Panc1 (cell line): Measurements from ENCODE around the gene TREML4. TPM values are rescaled to one million over a fixed set of nuclear protein-coding genes. Genes with fewer than 3 reads are reported as not detected.

Source experiments
- ATAC-seq: fragments of 200-7000 bp; cut with Tn5 transposase; 2 replicates; pipeline ENCODE4 v1.9.1; 2020; ENCODE audit warnings: mild to moderate bottlenecking, moderate library complexity
- BruUV-seq: library from RNA; stranded (reverse); fragments of 400-500 nt; replicated peaks from 2 replicates; lab custom pipeline; 2021; lab: Mats Ljungman, UMichigan
- CTCF ChIA-PET: fragments of 300-600 bp; sonication (Branson Sonifier 250); formaldehyde crosslinking; loops from one replicate; lab custom pipeline; 2022; ENCODE audit warnings: antibody characterized with exemption; lab: Charles Lee
- POLR2A ChIA-PET: fragments of 300-600 bp; sonication (Branson Sonifier 250); formaldehyde crosslinking; loops from one replicate; lab custom pipeline; 2022; ENCODE audit warnings: antibody characterized with exemption; lab: Charles Lee
- DNase-seq: peaks from one replicate; pipeline ENCODE4 v3.0.0-alpha.2; 2010; ENCODE audit warnings: low read depth, low spot score
- H3K27ac ChIP-seq: 2 replicates; pipeline ENCODE4 v1.5.1; 2011; ENCODE audit warnings: mild to moderate bottlenecking, low read length, inconsistent platforms
- H3K27me3 ChIP-seq: fragments of 200-500 bp; sonication (Bioruptor generic); 2 replicates; pipeline ENCODE4 v1.6.0; 2014; ENCODE audit warnings: low read length, inconsistent platforms; ENCODE audit not compliant: control insufficient read depth, insufficient read depth
- H3K36me3 ChIP-seq: fragments of 200-500 bp; sonication (Bioruptor generic); 2 replicates; pipeline ENCODE4 v1.5.1; 2014; ENCODE audit warnings: inconsistent platforms, mild to moderate bottlenecking, low read length, moderate library complexity; ENCODE audit not compliant: control insufficient read depth, insufficient read depth
- H3K4me1 ChIP-seq: 2 replicates; pipeline ENCODE4 v1.5.1; 2011; ENCODE audit warnings: inconsistent platforms, mild to moderate bottlenecking, low read length, moderate library complexity; ENCODE audit not compliant: control insufficient read depth, insufficient read depth
- H3K4me3 ChIP-seq, 2 experiments: 2 replicates each; pipeline ENCODE4 v1.5.1; 2011 to 2012; ENCODE audit warnings: low read depth in 2 of 2, low read length in 2 of 2, mild to moderate bottlenecking in 2 of 2, inconsistent platforms in 1 of 2, moderate library complexity in 1 of 2
- H3K9me3 ChIP-seq: fragments of 200-500 bp; sonication (Bioruptor generic); 2 replicates; pipeline ENCODE4 v1.5.1; 2014; ENCODE audit warnings: low read depth, mild to moderate bottlenecking, inconsistent platforms, low read length, moderate library complexity; ENCODE audit not compliant: control insufficient read depth, insufficient read depth
- POLR2AphosphoS5 ChIP-seq: IDR thresholded peaks from 2 replicates; pipeline ENCODE4 v1.6.1; 2012; ENCODE audit warnings: mild to moderate bottlenecking, low read depth, low read length, moderate library complexity
- REST ChIP-seq, 2 experiments: IDR thresholded peaks; 2 replicates each; pipeline ENCODE4 v1.6.1; 2011 to 2012; ENCODE audit warnings: low read depth in 2 of 2, control low read depth in 1 of 2, low read length in 1 of 2, mild to moderate bottlenecking in 1 of 2, moderate library complexity in 1 of 2; ENCODE audit not compliant: insufficient read depth in 1 of 2
- SIN3A ChIP-seq: IDR thresholded peaks from 2 replicates; pipeline ENCODE4 v1.6.1; 2012; ENCODE audit warnings: low read depth, mild to moderate bottlenecking, low read length, moderate library complexity, borderline replicate concordance; ENCODE audit not compliant: insufficient read depth
- TCF7L2 ChIP-seq: IDR thresholded peaks from 2 replicates; pipeline ENCODE4 v1.6.1; 2011; ENCODE audit warnings: mild to moderate bottlenecking, low read depth, low read length, inconsistent platforms
- in situ Hi-C: cut with HindIII; loops from 2 replicates; pipeline ENCODE4 v1.10.0; 2016; ENCODE audit warnings: low sequenced_read_pairs, low pct_unique_long_range_greater_than_20kb
- intact Hi-C: fragments of 100-400 bp; cut with micrococcal nuclease; formaldehyde crosslinking; loops from one replicate; pipeline ENCODE4 v1.10.0; 2022; ENCODE audit not compliant: unreplicated experiment
- total RNA-seq: library from RNA; stranded (reverse); gene quantifications from one replicate; pipeline ENCODE4 v1.2.1, GENCODE V29; 2021; ENCODE audit not compliant: unreplicated experiment
- TF ChIP-seq, protein P1 (sequence below): fragments of 450-650 bp; IDR thresholded peaks from 2 replicates; pipeline ENCODE4 v1.5.1; 2017; ENCODE audit warnings: mild to moderate bottlenecking

The TREML4 gene
- total RNA-seq, 1 experiment from 2014 or later: not detected

DNA sequence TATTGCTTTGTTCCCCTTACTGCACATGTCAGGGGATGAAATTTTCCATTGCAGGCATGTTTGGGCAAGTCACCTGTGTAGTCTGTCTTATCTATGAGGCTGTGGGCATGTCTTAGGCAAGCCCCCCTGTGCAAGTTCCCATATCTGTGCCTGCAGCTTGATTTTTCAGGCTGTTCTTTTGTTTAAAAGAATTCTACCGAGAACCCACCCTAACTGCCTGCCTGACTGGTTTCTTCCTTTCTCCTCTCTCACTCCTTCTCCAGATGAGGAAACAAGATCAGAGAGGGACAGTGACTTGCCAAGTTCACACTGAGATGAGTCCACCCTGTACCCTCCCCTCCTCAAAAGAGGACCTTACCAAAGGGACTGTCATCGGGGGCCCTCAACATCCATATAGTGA lies 38.2 kb upstream of the TREML4 start:
- Histone ChIP-seq H3K9me3 (peaks cover 4% of the 10 kb centered on the region; the same call in 1 of the 2 replicates), H3K4me3 (no peak overlapping the region), H3K4me1 (no peaks in the 10 kb centered on the region), H3K27me3 (no peaks in the 10 kb centered on the region; the same call in 1 of the 2 replicates), H3K36me3 (no peaks in the 10 kb centered on the region), H3K27ac (no peak overlapping the region)
- TF ChIP-seq POLR2AphosphoS5 (no peak), SIN3A (no peak), REST (IDR thresholded peaks at IDR 0.05; ENCODE audit: insufficient read depth in 1 of 2, low read depth in 2 of 2, low read length in 1 of 2) (no peak), TCF7L2 (no peak)
- TF ChIP-seq, protein P1, sequence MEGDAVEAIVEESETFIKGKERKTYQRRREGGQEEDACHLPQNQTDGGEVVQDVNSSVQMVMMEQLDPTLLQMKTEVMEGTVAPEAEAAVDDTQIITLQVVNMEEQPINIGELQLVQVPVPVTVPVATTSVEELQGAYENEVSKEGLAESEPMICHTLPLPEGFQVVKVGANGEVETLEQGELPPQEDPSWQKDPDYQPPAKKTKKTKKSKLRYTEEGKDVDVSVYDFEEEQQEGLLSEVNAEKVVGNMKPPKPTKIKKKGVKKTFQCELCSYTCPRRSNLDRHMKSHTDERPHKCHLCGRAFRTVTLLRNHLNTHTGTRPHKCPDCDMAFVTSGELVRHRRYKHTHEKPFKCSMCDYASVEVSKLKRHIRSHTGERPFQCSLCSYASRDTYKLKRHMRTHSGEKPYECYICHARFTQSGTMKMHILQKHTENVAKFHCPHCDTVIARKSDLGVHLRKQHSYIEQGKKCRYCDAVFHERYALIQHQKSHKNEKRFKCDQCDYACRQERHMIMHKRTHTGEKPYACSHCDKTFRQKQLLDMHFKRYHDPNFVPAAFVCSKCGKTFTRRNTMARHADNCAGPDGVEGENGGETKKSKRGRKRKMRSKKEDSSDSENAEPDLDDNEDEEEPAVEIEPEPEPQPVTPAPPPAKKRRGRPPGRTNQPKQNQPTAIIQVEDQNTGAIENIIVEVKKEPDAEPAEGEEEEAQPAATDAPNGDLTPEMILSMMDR: no peak
- BruUV-seq: no TSS peak
- in situ Hi-C loops (no loop called here), intact Hi-C loops (loop anchor here (10.0 kb wide), 1 partner anchor 95 kb away; no protein-coding TSS in a partner anchor)
- ChIA-PET POLR2A (no interaction called here), CTCF (no interaction called here)
- ATAC-seq (no peak), DNase-seq (no peak)

GRCh38 chr6:41190791-41191190 lies 37.4 kb upstream of the TREML4 start:
- in situ Hi-C loops (no loop called here), intact Hi-C loops (no loop called here)
- peaks cover 4% of the 10 kb centered on the region; the same call in 1 of the 2 replicates for H3K9me3 ChIP-seq
- BruUV-seq: no TSS peak
- H3K27me3 ChIP-seq: no peaks in the 10 kb centered on the region; the same call in 1 of the 2 replicates
- H3K36me3 ChIP-seq: no peaks in the 10 kb centered on the region
- no peak for TF ChIP-seq REST (IDR thresholded peaks at IDR 0.05; ENCODE audit: insufficient read depth in 1 of 2, low read depth in 2 of 2, low read length in 1 of 2)
- TF ChIP-seq POLR2AphosphoS5: no peak
- TF ChIP-seq TCF7L2: no peak
- TF ChIP-seq, protein P1: no peak
- no peak for TF ChIP-seq SIN3A
- ChIA-PET CTCF (no interaction called here), POLR2A (no interaction called here)
- H3K4me3 ChIP-seq: no peak overlapping the region
- no peak for ATAC-seq
- no peak for DNase-seq
- no peaks in the 10 kb centered on the region for H3K4me1 ChIP-seq
- H3K27ac ChIP-seq: no peak overlapping the region
